Measurements from ENCODE around the gene ACACA.

ACACA gene

GRCh38 chr17:37094391-37094790, 312.2 kb downstream of the ACACA start:
- DNase-seq: no peak

GRCh38 chr17:37092701-37093100, 313.9 kb downstream of the ACACA start:
- no peak for TF ChIP-seq GATA1 (IDR thresholded peaks at IDR 0.05; ENCODE audit: low read depth, low read length)
- no peak for TF ChIP-seq POLR2A (IDR thresholded peaks at IDR 0.05; ENCODE audit: low read length)

More at GRCh38 chr17:37094391-37094790, 312.2 kb downstream of the ACACA start:
- TF ChIP-seq POLR2A (IDR thresholded peaks at IDR 0.05; ENCODE audit: low read length) (no peak), GATA1 (IDR thresholded peaks at IDR 0.05; ENCODE audit: low read depth, low read length) (no peak)

GRCh38 chr17:37092071-37092470, 314.6 kb downstream of the ACACA start:
- DNase-seq: no peak
- TF ChIP-seq GATA1 (IDR thresholded peaks at IDR 0.05; ENCODE audit: low read depth, low read length): no peak
- no peak for TF ChIP-seq POLR2A (IDR thresholded peaks at IDR 0.05; ENCODE audit: low read length)

More at GRCh38 chr17:37092701-37093100, 313.9 kb downstream of the ACACA start:
- DNase-seq: no peak

- DNase-seq: no peak
- TF ChIP-seq GATA1 (IDR thresholded peaks at IDR 0.05; ENCODE audit: low read depth, low read length) (no peak), POLR2A (IDR thresholded peaks at IDR 0.05; ENCODE audit: low read length) (no peak)
Observed at GRCh38 chr17:37090941-37091340, 315.7 kb downstream of the ACACA start.

- TF ChIP-seq GATA1 (IDR thresholded peaks at IDR 0.05; ENCODE audit: low read depth, low read length): no peak
- TF ChIP-seq POLR2A (IDR thresholded peaks at IDR 0.05; ENCODE audit: low read length): no peak
- DNase-seq: no peak
Observed at GRCh38 chr17:37089956-37090355, 316.7 kb downstream of the ACACA start.

- no peak for DNase-seq
- no peak for TF ChIP-seq GATA1 (IDR thresholded peaks at IDR 0.05; ENCODE audit: low read depth, low read length)
- no peak for TF ChIP-seq POLR2A (IDR thresholded peaks at IDR 0.05; ENCODE audit: low read length)
Observed at GRCh38 chr17:37088913-37089312, 317.7 kb downstream of the ACACA start.

- TF ChIP-seq POLR2A (IDR thresholded peaks at IDR 0.05; ENCODE audit: low read length) (no peak), GATA1 (IDR thresholded peaks at IDR 0.05; ENCODE audit: low read depth, low read length) (no peak)
- DNase-seq: no peak
Observed at GRCh38 chr17:37088459-37088858, 318.2 kb downstream of the ACACA start.

GRCh38 chr17:37087683-37088082, 319.0 kb downstream of the ACACA start:
- TF ChIP-seq POLR2A (IDR thresholded peaks at IDR 0.05; ENCODE audit: low read length) (no peak), GATA1 (IDR thresholded peaks at IDR 0.05; ENCODE audit: low read depth, low read length) (no peak)
- no peak for DNase-seq

GRCh38 chr17:37086948-37087347, 319.7 kb downstream of the ACACA start:
- TF ChIP-seq GATA1 (IDR thresholded peaks at IDR 0.05; ENCODE audit: low read depth, low read length) (no peak), POLR2A (IDR thresholded peaks at IDR 0.05; ENCODE audit: low read length) (no peak)
- no peak for DNase-seq

- TF ChIP-seq POLR2A (IDR thresholded peaks at IDR 0.05; ENCODE audit: low read length) (no peak), GATA1 (IDR thresholded peaks at IDR 0.05; ENCODE audit: low read depth, low read length) (no peak)
- no peak for DNase-seq
Observed at GRCh38 chr17:37086334-37086733, 320.3 kb downstream of the ACACA start.

GRCh38 chr17:37084372-37084771, 322.3 kb downstream of the ACACA start:
- TF ChIP-seq POLR2A (IDR thresholded peaks at IDR 0.05; ENCODE audit: low read length) (no peak), GATA1 (IDR thresholded peaks at IDR 0.05; ENCODE audit: low read depth, low read length) (no peak)
- no peak for DNase-seq

GRCh38 chr17:37083456-37083855, 323.2 kb downstream of the ACACA start:
- no peak for DNase-seq
- TF ChIP-seq GATA1 (IDR thresholded peaks at IDR 0.05; ENCODE audit: low read depth, low read length): no peak
- no peak for TF ChIP-seq POLR2A (IDR thresholded peaks at IDR 0.05; ENCODE audit: low read length)

GRCh38 chr17:37082985-37083384, 323.7 kb downstream of the ACACA start:
- TF ChIP-seq POLR2A (IDR thresholded peaks at IDR 0.05; ENCODE audit: low read length) (no peak), GATA1 (IDR thresholded peaks at IDR 0.05; ENCODE audit: low read depth, low read length) (no peak)
- no peak for DNase-seq

- no peak for DNase-seq
- TF ChIP-seq GATA1 (IDR thresholded peaks at IDR 0.05; ENCODE audit: low read depth, low read length): no peak
- no peak for TF ChIP-seq POLR2A (IDR thresholded peaks at IDR 0.05; ENCODE audit: low read length)
Observed at GRCh38 chr17:37082311-37082860, 324.2 kb downstream of the ACACA start.

- DNase-seq: peak; percentile 14 to 36
- TF ChIP-seq GATA1 (IDR thresholded peaks at IDR 0.05; ENCODE audit: low read depth, low read length) (no peak), POLR2A (IDR thresholded peaks at IDR 0.05; ENCODE audit: low read length) (no peak)
Observed at GRCh38 chr17:37081287-37081686, 325.3 kb downstream of the ACACA start.
